Testis (tissue), 3 donors: Measurements from ENCODE around the gene AFAP1. TPM values are rescaled to one million over a fixed set of nuclear protein-coding genes. Genes with fewer than 3 reads are reported as not detected.

ENCODE experiments used
- DNase-seq: peaks from one replicate; pipeline ENCODE4 v3.0.0-alpha.2; 2019
- H3K27ac ChIP-seq, 2 donors: fragments of 200-600 bp; sonication (generic); one replicate each; pipeline ENCODE4 v1.5.1; 2019
- H3K27me3 ChIP-seq: fragments of 200-600 bp; sonication (generic); one replicate; pipeline ENCODE4 v1.5.1; 2019
- H3K36me3 ChIP-seq: fragments of 200-600 bp; sonication (generic); one replicate; pipeline ENCODE4 v1.5.1; 2017; ENCODE audit warnings: low read depth; ENCODE audit errors: missing control alignments
- H3K4me1 ChIP-seq: fragments of 200-600 bp; sonication (generic); one replicate; pipeline ENCODE4 v1.5.1; 2019
- H3K4me3 ChIP-seq, 2 donors: fragments of 200-600 bp; sonication (generic); one replicate each; pipeline ENCODE4 v1.5.1; 2017 to 2019
- H3K9me3 ChIP-seq: fragments of 200-600 bp; sonication (generic); one replicate; pipeline ENCODE4 v1.5.1; 2017
- POLR2A ChIP-seq: fragments of 450-650 bp; IDR thresholded peaks from one replicate; pipeline ENCODE4 v1.6.1; 2017; ENCODE audit warnings: antibody characterized with exemption, mild to moderate bottlenecking, moderate library complexity
- WGBS, 2 donors: methylation state at CpG; one replicate each; pipeline ENCODE4 v1.1.5; 2018; 5-methylcytosine and 5-hydroxymethylcytosine counted together
- intact Hi-C: fragments of 100-400 bp; cut with DNase I; formaldehyde crosslinking; loops from one replicate; pipeline ENCODE4 v1.15.1; 2023; ENCODE audit warnings: low total_unique reads
- polyA plus RNA-seq: library from polyadenylated mRNA; stranded (reverse); fragments of 350-450 nt; fragmentation: Illumina TruSeq; extraction: RNeasy Lipid Tissue Mini Kit (QIAGEN cat#74804); gene quantifications from one replicate; pipeline ENCODE4 v1.2.3, GENCODE V29; 2014; ENCODE audit warnings: low read depth, low replicate concordance; ENCODE audit not compliant: insufficient read depth
- total RNA-seq, 2 donors: library from RNA; depleted of rRNA; stranded (reverse); fragments of >200 nt; gene quantifications; one replicate each; pipeline ENCODE4 v1.2.3, GENCODE V29; 2016
- TF ChIP-seq, protein P1 (sequence below), 3 experiments: fragments of 450-650 bp in 2 of 3; fragments of 200-600 bp in 1 of 3; sonication (generic) in 1 of 3; IDR thresholded peaks; one replicate each; pipeline ENCODE4 v1.5.1; 2016 to 2019; ENCODE audit warnings: antibody characterized with exemption in 3 of 3, mild to moderate bottlenecking in 2 of 3, moderate library complexity in 1 of 3

The AFAP1 gene
- total and polyA plus RNA-seq, 3 donors from 2014 or later, result 23.1 to 52.4 (median 51.4) TPM

- Histone ChIP-seq H3K4me1 (no peaks in the 10 kb centered on the region), H3K9me3 (no peaks in the 10 kb centered on the region), H3K36me3 (no peaks in the 10 kb centered on the region), H3K4me3 (no peak overlapping the region), H3K27me3 (no peaks in the 10 kb centered on the region), H3K27ac (no peak overlapping the region)
- DNase-seq, result no peak
- TF ChIP-seq, protein P1, sequence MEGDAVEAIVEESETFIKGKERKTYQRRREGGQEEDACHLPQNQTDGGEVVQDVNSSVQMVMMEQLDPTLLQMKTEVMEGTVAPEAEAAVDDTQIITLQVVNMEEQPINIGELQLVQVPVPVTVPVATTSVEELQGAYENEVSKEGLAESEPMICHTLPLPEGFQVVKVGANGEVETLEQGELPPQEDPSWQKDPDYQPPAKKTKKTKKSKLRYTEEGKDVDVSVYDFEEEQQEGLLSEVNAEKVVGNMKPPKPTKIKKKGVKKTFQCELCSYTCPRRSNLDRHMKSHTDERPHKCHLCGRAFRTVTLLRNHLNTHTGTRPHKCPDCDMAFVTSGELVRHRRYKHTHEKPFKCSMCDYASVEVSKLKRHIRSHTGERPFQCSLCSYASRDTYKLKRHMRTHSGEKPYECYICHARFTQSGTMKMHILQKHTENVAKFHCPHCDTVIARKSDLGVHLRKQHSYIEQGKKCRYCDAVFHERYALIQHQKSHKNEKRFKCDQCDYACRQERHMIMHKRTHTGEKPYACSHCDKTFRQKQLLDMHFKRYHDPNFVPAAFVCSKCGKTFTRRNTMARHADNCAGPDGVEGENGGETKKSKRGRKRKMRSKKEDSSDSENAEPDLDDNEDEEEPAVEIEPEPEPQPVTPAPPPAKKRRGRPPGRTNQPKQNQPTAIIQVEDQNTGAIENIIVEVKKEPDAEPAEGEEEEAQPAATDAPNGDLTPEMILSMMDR (IDR thresholded peaks at IDR 0.05), result no peak
- no peak for TF ChIP-seq POLR2A
- intact Hi-C loops, result no loop called here
- 89 to 95% methylated on average over 5 to 11 of the region's 11 CpGs for WGBS, 2 donors
These were observed 89.2 kb downstream of the AFAP1 start for GRCh38 chr4:7850489-7850888.

- no peaks in the 10 kb centered on the region for H3K36me3 ChIP-seq
- 90 to 92% methylated on average over 6 of the region's 6 CpGs for WGBS, 2 donors
- H3K27me3 ChIP-seq, result no peaks in the 10 kb centered on the region
- intact Hi-C loops, result no loop called here
- no peaks in the 10 kb centered on the region for H3K9me3 ChIP-seq
- no peak for DNase-seq
- no peaks in the 10 kb centered on the region for H3K4me1 ChIP-seq
- no peak for TF ChIP-seq POLR2A
- TF ChIP-seq, protein P1 (IDR thresholded peaks at IDR 0.05), result no peak
- H3K27ac ChIP-seq, result no peak overlapping the region
- no peak overlapping the region for H3K4me3 ChIP-seq
These were observed 92.5 kb downstream of the AFAP1 start for GRCh38 chr4:7847206-7847605.

DNA sequence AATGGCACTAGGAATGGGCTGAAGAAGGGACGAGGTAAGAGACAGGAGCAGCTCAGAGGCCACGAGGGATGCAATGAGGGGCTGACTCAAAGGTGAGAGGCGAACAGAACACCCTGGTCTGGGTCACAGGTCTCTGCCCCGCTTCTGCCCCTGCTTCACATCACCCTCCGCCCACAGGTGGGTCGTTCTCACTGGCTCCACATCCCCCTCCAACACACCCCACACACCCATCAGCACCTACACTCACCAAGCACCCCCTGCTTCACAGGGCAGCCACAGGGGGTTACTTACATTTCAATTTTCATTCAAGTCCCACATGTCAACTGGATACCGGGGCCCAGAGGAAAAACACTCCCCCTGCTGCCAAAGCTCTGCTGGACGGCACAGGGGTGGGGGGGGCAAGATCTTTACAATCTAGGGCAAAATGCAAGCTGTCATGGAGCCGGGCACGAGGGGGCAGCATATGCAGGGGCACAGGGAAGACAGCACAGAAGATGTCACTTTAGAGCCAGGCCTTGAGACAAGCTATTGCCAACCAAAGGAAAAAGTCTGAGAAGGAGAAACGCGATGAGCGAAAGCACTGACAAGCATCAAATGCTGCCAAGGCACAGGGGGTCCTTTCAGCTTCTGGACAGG lies 94.0 kb downstream of the AFAP1 start:
- no peak overlapping the region for H3K4me3 ChIP-seq
- no peaks in the 10 kb centered on the region for H3K36me3 ChIP-seq
- intact Hi-C loops, result no loop called here
- no peak for DNase-seq
- 81 to 82% methylated on average over 13 of the region's 13 CpGs for WGBS, 2 donors
- H3K27me3 ChIP-seq, result no peaks in the 10 kb centered on the region
- no peaks in the 10 kb centered on the region for H3K4me1 ChIP-seq
- no peaks in the 10 kb centered on the region for H3K9me3 ChIP-seq
- TF ChIP-seq, protein P1 (IDR thresholded peaks at IDR 0.05), result no peak
- no peak for TF ChIP-seq POLR2A
- no peak overlapping the region for H3K27ac ChIP-seq

DNA sequence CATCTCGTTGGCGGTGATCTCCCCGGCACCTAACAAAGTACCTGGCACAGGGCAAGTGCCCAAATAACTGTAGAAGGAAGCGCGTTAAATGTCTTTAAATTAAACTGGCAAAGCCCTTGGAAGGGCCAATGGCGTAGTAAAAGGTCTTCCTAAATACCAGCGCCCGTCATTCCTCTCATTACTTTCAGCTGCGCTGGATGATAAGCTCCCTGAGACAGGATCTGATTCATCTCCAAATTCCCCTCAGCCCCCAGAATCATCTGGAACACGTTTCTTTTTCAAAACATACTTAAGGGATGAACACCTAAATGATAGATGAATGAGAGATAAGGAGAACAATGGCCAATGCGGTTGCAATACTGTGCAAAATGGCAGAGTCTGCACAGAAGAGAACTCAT lies 95.1 kb downstream of the AFAP1 start:
- no peak overlapping the region for H3K4me3 ChIP-seq
- TF ChIP-seq, protein P1 (IDR thresholded peaks at IDR 0.05), result no peak
- no peak for TF ChIP-seq POLR2A
- no peaks in the 10 kb centered on the region for H3K9me3 ChIP-seq
- no peaks in the 10 kb centered on the region for H3K4me1 ChIP-seq
- no peak for DNase-seq
- WGBS, 2 donors, result 80 to 84% methylated on average over 11 of the region's 11 CpGs
- no peaks in the 10 kb centered on the region for H3K27me3 ChIP-seq
- H3K27ac ChIP-seq, result no peak overlapping the region
- intact Hi-C loops, result no loop called here
- H3K36me3 ChIP-seq, result no peaks in the 10 kb centered on the region
